ENCODE measurements around the gene ZFYVE16. TPM values are rescaled to one million over a fixed set of nuclear protein-coding genes. Genes with fewer than 3 reads are reported as not detected.

Gene ZFYVE16
- polyA plus RNA-seq, 1 donor from 2014 or later, result 75.8 TPM

GRCh38 chr5:80504833-80505232 is 97.0 kb downstream of the ZFYVE16 start:
- H3K27ac ChIP-seq (ENCODE audit: low read length), result no peak overlapping the region
- H3K9me2 ChIP-seq (ENCODE audit: insufficient read depth, low read length), result no peaks in the 10 kb centered on the region
- H3K4me2 ChIP-seq (ENCODE audit: low read length), result no peak overlapping the region
- no peaks in the 10 kb centered on the region for H3K9me3 ChIP-seq (ENCODE audit: low read length)
- H3K36me3 ChIP-seq (ENCODE audit: insufficient read depth, low read length), result no peaks in the 10 kb centered on the region
- TF ChIP-seq RAD21 (conservative IDR thresholded peaks at IDR 0.05), result no peak
- no peak for TF ChIP-seq MXI1 (conservative IDR thresholded peaks at IDR 0.05; ENCODE audit: poor library complexity, severe bottlenecking)
- no peak for TF ChIP-seq TAF1 (IDR thresholded peaks at IDR 0.05; ENCODE audit: low read depth)
- TF ChIP-seq SMC3 (conservative IDR thresholded peaks at IDR 0.05; ENCODE audit: poor library complexity), result no peak
- TF ChIP-seq POLR2AphosphoS5 (IDR thresholded peaks at IDR 0.05), result no peak
- TF ChIP-seq EP300 (conservative IDR thresholded peaks at IDR 0.05; ENCODE audit: poor library complexity, severe bottlenecking), result no peak
- TF ChIP-seq, protein P1, sequence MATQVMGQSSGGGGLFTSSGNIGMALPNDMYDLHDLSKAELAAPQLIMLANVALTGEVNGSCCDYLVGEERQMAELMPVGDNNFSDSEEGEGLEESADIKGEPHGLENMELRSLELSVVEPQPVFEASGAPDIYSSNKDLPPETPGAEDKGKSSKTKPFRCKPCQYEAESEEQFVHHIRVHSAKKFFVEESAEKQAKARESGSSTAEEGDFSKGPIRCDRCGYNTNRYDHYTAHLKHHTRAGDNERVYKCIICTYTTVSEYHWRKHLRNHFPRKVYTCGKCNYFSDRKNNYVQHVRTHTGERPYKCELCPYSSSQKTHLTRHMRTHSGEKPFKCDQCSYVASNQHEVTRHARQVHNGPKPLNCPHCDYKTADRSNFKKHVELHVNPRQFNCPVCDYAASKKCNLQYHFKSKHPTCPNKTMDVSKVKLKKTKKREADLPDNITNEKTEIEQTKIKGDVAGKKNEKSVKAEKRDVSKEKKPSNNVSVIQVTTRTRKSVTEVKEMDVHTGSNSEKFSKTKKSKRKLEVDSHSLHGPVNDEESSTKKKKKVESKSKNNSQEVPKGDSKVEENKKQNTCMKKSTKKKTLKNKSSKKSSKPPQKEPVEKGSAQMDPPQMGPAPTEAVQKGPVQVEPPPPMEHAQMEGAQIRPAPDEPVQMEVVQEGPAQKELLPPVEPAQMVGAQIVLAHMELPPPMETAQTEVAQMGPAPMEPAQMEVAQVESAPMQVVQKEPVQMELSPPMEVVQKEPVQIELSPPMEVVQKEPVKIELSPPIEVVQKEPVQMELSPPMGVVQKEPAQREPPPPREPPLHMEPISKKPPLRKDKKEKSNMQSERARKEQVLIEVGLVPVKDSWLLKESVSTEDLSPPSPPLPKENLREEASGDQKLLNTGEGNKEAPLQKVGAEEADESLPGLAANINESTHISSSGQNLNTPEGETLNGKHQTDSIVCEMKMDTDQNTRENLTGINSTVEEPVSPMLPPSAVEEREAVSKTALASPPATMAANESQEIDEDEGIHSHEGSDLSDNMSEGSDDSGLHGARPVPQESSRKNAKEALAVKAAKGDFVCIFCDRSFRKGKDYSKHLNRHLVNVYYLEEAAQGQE (IDR thresholded peaks at IDR 0.05; ENCODE audit: borderline replicate concordance), result no peak
- TF ChIP-seq EZH2 (IDR thresholded peaks at IDR 0.05; ENCODE audit: borderline replicate concordance, insufficient read depth, low read length, poor library complexity, severe bottlenecking), result no peak
- no peak for TF ChIP-seq CTCF (IDR thresholded peaks at IDR 0.05; ENCODE audit: poor library complexity, severe bottlenecking)
- no peaks in the 10 kb centered on the region for H3K27me3 ChIP-seq (ENCODE audit: insufficient read depth, low read depth, low read length)
- H3K9ac ChIP-seq (ENCODE audit: low read length), result no peak overlapping the region
- H4K20me1 ChIP-seq (ENCODE audit: insufficient read depth), result no peaks in the 10 kb centered on the region
- H3K79me2 ChIP-seq (replicated peaks; ENCODE audit: insufficient read depth, low read length), result no peaks in the 10 kb centered on the region
- H3F3A ChIP-seq (ENCODE audit: insufficient read depth, low read length, poor library complexity, severe bottlenecking), result no peaks in the 10 kb centered on the region
- no peak overlapping the region for H2AFZ ChIP-seq (ENCODE audit: low read depth, low read length)
- H3K4me3 ChIP-seq (ENCODE audit: low read length), result no peak overlapping the region

DNA sequence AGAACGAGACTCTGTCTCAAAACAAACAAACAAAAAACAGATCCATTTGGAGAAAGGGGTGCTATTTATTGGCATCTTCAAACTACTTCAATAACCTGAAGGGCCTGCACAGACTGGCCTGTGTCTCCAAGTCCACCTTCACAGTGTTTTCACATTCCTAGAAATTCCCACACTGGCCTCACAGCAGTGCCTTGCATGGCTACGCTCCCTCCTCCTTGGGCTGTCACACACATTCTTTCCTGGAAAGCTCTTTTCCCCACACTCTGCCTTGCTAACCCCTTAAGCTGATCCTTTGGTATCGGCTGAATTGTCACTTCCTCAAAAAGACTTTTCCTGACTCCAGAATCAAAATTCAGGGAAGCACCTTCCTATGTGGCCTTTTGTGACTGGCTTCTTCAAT is 99.8 kb downstream of the ZFYVE16 start:
- Histone ChIP-seq H3K4me2 (ENCODE audit: low read length) (no peak overlapping the region), H3K27me3 (ENCODE audit: insufficient read depth, low read depth, low read length) (no peaks in the 10 kb centered on the region), H3K4me3 (ENCODE audit: low read length) (no peak overlapping the region), H3K9ac (ENCODE audit: low read length) (no peak overlapping the region), H4K20me1 (ENCODE audit: insufficient read depth) (no peaks in the 10 kb centered on the region), H3K9me3 (ENCODE audit: low read length) (no peaks in the 10 kb centered on the region), H3K36me3 (ENCODE audit: insufficient read depth, low read length) (no peaks in the 10 kb centered on the region), H2AFZ (ENCODE audit: low read depth, low read length) (no peak overlapping the region), H3F3A (ENCODE audit: insufficient read depth, low read length, poor library complexity, severe bottlenecking) (no peaks in the 10 kb centered on the region), H3K79me2 (replicated peaks; ENCODE audit: insufficient read depth, low read length) (no peaks in the 10 kb centered on the region), H3K9me2 (ENCODE audit: insufficient read depth, low read length) (no peaks in the 10 kb centered on the region), H3K27ac (ENCODE audit: low read length) (no peak overlapping the region)
- no peak for TF ChIP-seq MXI1 (conservative IDR thresholded peaks at IDR 0.05; ENCODE audit: poor library complexity, severe bottlenecking)
- no peak for TF ChIP-seq CTCF (IDR thresholded peaks at IDR 0.05; ENCODE audit: poor library complexity, severe bottlenecking)
- no peak for TF ChIP-seq RAD21 (conservative IDR thresholded peaks at IDR 0.05)
- TF ChIP-seq POLR2AphosphoS5 (IDR thresholded peaks at IDR 0.05), result no peak
